ENCODE data around the gene LRRC8C.
A peak's percentile ranks its signal among the peaks of the same experiment; 100 is the strongest.
"Not testable (repeated sequence)": the region's sequence is repeated elsewhere in the genome, so short reads cannot be mapped to it uniquely, and the experiment has no call there.

Gene LRRC8C

GRCh38 chr1:89632657-89633247, at the start of gene LRRC8C:
TSS of gene LRRC8C (plus strand) at chr1:89633120. CDS start at chr1:89686474, 53,354 bp downstream.
- DNase-seq (ENCODE audit: low read depth in 2 of 2), result peak; percentile 63 to 76

DNA sequence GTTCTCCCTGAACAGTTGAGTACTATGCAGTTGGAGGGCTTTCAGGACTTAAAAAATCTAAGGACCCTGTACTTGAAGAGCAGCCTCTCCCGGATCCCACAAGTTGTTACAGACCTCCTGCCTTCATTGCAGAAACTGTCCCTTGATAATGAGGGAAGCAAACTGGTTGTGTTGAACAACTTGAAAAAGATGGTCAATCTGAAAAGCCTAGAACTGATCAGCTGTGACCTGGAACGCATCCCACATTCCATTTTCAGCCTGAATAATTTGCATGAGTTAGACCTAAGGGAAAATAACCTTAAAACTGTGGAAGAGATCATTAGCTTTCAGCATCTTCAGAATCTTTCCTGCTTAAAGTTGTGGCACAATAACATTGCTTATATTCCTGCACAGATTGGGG, 48.7 kb upstream of the LRRC8C start:
- no peak for DNase-seq (ENCODE audit: low read depth in 2 of 2)

GRCh38 chr1:89584781-89585180, 48.1 kb upstream of the LRRC8C start:
- no peak for DNase-seq (ENCODE audit: low read depth in 2 of 2)

DNA sequence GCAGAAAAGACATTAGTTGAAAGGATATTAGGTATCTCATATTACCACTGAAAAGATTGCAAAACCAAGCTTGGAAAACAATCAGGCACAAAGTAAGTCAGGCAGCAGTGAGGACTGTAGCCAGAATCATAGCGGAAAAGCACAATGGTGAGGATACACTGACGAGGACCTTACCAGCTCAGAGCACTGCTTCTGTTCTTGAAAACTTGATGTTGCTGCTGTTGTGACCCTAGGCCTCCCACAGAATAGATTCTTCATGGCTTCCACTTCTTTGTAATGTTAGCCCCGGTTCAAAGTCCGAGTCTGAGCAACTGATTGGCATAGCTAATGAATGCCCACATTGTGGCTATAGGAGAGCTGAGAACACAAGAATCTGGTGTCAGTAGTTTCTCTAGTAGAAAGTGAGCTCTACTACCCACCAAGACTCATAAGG, 45.2 kb upstream of the LRRC8C start:
- DNase-seq (ENCODE audit: low read depth in 2 of 2), result no peak

DNA sequence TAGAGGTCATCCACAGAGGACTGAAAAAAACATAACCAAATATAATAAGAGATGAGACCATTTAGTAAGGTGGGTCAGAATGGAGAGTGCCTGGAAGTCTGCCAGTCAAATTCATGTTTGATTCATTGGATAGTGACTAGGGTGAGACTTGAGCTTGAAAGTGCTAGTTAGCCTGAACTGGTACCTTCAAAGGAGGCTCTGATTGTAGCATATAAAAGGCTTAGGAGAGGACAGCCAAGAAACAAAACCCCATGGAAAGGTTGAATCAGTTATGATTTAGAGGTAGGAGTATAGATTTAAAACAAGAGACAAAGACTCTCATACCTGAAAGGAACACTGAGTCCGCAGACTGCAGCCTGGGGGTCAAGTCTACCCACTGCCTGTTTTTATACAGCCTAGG, 44.4 kb upstream of the LRRC8C start:
- DNase-seq (ENCODE audit: low read depth in 2 of 2), result no peak

- no peak for DNase-seq (ENCODE audit: low read depth in 2 of 2)
Observed at GRCh38 chr1:89589515-89589914, 43.4 kb upstream of the LRRC8C start.

GRCh38 chr1:89590341-89591080, 42.4 kb upstream of the LRRC8C start:
- DNase-seq (ENCODE audit: low read depth in 2 of 2), result no peak

- not testable (repeated sequence) for DNase-seq (ENCODE audit: low read depth in 2 of 2)
Observed at GRCh38 chr1:89592861-89593302, 40.0 kb upstream of the LRRC8C start.

DNA sequence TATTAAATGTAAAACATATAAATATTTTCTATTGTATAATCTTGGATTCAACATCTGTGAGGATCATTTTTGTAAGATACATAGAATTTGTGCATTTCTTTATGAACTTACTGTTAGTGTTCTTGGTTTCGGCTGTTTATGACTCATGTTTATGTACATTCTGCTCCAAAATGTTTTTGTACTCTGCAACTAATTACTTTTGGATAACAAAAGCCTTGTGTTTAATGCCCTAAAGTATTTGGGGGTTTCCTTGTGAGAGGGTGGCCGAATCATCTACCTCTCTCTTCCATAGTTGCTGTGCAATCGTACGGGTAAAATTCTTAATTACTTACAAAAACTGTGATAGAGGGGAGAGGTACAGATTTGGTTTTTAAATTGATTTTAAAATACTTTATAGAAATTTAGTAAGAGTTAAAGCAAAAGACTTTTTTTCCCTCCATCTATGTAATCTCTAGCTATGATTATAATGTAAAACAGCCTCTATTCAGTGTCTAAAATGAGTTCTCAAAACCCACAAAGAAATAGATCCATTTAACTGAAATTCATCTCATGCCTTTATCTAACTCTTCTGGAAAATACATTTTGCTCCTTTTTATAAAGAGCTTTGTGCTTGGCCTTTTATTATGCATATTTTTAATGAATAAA, 38.7 kb upstream of the LRRC8C start:
- no peak for DNase-seq (ENCODE audit: low read depth in 2 of 2)

DNA sequence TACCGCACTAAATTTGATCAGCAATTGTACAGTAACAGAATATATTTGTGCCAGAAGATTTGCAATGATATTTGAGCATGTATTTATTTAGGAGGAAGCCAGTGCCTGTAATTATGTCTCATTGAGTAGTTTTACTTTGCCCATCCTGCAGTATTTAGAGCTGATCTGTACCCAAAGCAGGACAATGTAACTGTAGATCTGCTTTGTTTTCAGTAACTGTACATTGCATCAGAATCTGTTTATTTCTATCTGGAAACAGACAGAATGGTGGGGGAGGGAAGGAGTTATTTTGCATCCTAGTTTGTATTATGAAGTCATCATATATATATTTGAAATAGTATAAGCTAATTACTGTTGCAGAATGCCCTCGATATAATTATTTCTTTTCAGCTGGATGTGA, 36.2 kb upstream of the LRRC8C start:
- no peak for DNase-seq (ENCODE audit: low read depth in 2 of 2)

DNA sequence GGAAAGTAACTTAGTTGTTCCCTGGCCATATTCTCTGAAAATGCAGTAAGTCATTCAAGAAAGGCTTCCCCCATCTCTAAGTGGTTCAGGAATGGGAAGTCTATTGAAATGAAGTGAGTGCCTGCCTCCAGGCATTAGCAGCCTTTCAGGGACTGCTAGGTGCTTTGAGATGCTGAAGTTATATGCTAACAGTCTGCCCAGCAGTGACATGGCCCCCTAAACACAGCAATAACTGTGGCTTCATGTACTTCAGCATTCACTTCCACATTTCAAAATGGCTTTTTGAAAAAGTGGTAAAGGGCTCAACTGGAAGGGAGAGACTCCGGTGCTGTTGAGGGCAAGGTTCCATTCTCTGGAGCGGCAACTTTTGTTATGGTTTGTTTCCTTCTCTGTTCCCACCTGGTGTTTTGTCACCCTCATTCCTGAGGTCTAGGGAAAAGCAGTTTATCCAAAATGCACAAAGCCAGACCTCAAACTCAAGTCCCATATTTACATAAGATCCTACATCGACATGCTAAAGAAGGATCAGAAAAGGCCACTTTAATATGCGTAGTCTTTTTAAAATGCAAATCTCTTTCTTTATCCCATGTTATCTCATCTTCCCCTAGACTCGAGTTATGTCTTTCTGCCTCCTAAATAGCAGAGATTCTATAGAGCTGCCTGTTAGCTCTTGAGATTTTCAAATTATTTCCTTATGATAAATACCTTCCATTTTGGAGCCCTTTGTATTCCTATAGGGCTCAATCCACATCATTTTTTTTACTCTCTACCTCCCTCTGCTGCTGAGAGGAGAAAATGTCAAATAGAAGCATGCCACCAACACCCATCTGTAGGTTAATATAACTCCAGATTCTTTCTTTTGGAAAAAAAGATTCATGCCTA, 34.2 kb upstream of the LRRC8C start:
- DNase-seq (ENCODE audit: low read depth in 2 of 2), result no peak

GRCh38 chr1:89599332-89599630, 33.6 kb upstream of the LRRC8C start:
- DNase-seq (ENCODE audit: low read depth in 2 of 2), result no peak

DNA sequence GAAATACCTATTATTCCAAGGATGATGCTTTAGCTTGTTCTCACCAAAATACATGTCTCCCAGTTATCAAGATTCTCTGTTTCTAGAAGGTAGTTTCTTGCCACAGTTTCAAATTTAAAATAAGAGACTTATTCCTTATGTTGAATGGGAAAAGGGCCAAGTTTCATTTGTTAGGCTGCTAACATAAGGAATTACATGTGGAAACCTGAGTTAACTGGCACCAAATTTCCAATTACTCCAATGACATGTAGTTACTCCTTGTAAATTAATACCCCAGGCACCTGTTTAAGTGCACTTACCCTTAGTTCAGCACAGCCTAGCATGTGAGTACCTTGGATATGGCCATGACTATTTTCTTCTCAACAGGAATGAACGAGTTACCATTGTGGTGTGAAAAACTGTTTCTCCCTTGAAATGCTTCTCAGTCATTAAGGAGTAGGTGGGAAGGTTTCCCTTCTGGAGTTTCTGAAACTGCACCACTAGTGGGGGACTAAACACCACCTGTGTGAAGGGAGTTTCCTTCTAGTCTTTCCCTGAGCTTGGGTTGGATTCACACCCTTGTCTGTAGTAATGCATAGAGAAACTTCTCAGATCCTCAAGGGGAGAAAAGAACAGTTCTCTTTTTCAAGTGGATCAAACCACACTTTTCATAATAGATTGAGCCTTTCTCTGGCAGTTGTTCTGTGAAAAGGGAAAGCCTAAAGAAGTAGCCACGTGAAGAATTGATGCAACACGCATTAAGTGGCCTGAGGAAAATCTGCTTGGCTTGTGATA, 32.3 kb upstream of the LRRC8C start:
- no peak for DNase-seq (ENCODE audit: low read depth in 2 of 2)

DNA sequence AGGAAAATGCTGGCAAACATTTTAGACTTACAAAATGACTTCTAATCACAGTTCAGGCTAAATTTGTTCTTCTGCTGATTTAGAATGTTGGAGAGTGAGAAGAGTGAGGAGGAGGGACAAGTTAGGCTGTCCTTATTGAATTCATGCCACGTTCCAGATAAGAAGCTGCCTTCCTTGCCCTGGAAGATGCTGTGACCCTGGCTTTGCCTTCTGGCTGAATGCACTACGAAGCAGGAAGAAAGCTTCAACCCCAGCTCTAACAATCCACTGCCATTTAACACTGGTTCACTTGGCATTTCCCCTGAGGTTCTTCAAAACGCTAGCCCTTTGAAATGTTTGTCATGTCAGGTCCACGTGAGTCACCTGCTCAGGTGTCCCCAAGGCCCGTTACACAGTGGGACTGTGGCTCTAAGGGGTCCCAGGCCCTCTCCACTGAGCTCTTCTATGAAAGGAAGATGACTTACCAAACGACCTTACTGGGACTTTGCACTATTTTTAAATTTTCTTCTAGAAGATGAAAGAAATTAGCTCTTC, 30.0 kb upstream of the LRRC8C start:
- no peak for DNase-seq (ENCODE audit: low read depth in 2 of 2)

GRCh38 chr1:89603651-89604413, 29.1 kb upstream of the LRRC8C start:
- no peak for DNase-seq (ENCODE audit: low read depth in 2 of 2)

DNA sequence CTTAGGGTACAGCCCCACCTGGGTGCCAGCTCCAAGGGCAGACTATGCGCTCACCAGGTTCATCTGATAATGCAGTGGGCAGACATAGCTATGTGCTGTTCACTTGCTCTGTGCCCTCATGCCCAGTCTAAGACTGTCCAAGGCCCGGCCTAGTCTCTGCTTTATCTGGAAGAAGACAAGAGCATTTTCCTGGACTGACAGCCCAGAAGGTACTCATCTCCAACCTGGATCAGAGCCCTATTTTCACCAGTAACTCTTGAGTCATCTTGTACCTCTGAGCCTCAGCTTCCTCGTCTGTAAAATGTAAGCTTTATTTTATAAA, 28.5 kb upstream of the LRRC8C start:
- DNase-seq (ENCODE audit: low read depth in 2 of 2), result no peak

- DNase-seq (ENCODE audit: low read depth in 2 of 2), result no peak
Observed at GRCh38 chr1:89605692-89606091, 27.2 kb upstream of the LRRC8C start.

DNA sequence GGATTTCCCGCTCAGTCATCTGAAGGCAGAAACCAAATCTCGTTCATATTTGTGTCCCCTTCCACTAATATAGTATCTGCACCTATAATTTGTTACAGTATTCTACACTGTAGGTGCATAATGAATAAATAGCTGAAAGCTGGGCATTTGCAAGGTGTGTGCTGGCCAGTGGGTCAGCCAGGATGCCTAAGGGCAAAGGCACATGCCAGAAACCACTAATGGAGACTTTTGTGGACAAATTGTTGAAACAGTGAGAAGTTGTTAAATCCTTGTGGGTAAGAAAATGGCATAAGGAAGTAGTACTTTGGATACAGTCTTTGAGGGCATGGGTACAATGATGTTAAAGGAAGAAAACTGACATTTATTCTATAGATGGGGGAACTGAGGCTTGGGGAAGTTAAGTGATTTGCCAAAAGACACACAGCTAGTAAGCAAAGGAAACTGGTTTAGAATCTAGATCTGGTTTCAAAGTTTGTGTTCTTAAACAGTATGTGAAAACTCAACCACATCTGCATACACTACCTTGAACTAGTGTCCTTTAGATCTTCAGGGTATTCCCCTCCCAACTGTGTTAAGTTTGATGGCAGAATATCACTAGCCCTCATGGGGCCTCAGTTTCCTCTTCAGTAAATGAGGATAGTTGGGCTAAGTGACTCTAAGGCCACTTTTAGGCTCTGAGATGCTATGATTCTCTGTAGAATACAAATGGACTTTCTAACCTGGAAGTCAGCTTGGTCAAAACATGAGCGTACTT, 26.5 kb upstream of the LRRC8C start:
- no peak for DNase-seq (ENCODE audit: low read depth in 2 of 2)

DNA sequence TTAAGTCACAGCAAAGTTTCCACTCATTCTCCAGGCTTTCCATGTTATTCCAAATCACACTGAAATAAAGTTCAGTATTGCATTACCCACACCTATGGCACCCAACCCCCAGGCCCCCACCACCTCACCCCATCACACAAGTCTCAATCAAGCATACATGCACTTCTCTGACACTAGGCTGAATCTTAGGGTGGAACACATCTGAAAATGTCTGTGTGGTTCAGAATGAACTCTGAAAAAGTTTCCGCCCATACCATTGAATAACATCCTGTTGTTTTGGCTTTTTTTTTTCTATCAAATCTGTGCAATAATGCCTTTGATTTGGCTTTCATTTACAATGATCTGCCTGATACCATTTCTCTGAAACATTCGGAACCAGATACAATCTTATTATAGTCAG, 25.8 kb upstream of the LRRC8C start:
- peak in 1 of 2 donors; percentile 30 for DNase-seq (ENCODE audit: low read depth in 2 of 2)

Data from stimulated activated CD4-positive, alpha-beta T cell treated with anti-CD3 and anti-CD28 coated beads, Interleukin-1b, Interleukin-23, amount 100 ng/mL, for 1 hour (primary cell).